HepG2 (cell line): ENCODE results near the gene DGAT2. TPM values are rescaled to one million over a fixed set of nuclear protein-coding genes. Genes with fewer than 3 reads are reported as not detected.

ENCODE experiments used
- HMG20A ChIP-seq: IDR thresholded peaks from 2 replicates; pipeline ENCODE4 v1.6.1; 2016; ENCODE audit warnings: borderline replicate concordance
- IRX3 ChIP-seq: sonication (generic); formaldehyde crosslinking; IDR thresholded peaks from 2 replicates; pipeline ENCODE4 v1.8.1; 2023; ENCODE audit warnings: mild to moderate bottlenecking, low read depth, missing genetic modification reagents, borderline replicate concordance
- MED1 ChIP-seq: sonication (generic); formaldehyde crosslinking; IDR thresholded peaks from 2 replicates; pipeline ENCODE4 v1.4.0; 2020; ENCODE audit warnings: missing genetic modification reagents
- MXD4 ChIP-seq: IDR thresholded peaks from 2 replicates; pipeline ENCODE4 v1.6.1; 2016; ENCODE audit warnings: mild to moderate bottlenecking, missing biosample characterization, missing genetic modification reagents
- PAF1 ChIP-seq: IDR thresholded peaks from 2 replicates; pipeline ENCODE4 v1.6.1; 2016; ENCODE audit warnings: missing genetic modification reagents, missing compliant biosample characterization
- POLR2AphosphoS2 ChIP-seq: IDR thresholded peaks from 2 replicates; pipeline ENCODE4 v1.6.1; 2011; ENCODE audit warnings: low read depth, low read length, improper control_type of control experiment
- REPIN1 ChIP-seq: sonication (generic); formaldehyde crosslinking; IDR thresholded peaks from 2 replicates; pipeline ENCODE4 v1.8.0; 2022; ENCODE audit warnings: missing genetic modification reagents, low read depth, mild to moderate bottlenecking, borderline replicate concordance
- SP4 ChIP-seq: sonication (generic); formaldehyde crosslinking; IDR thresholded peaks from 2 replicates; pipeline ENCODE4 v1.8.1; 2023; ENCODE audit warnings: mild to moderate bottlenecking, missing genetic modification reagents
- SRY ChIP-seq: sonication (generic); formaldehyde crosslinking; IDR thresholded peaks from 2 replicates; pipeline ENCODE4 v1.8.0; 2022; ENCODE audit warnings: mild to moderate bottlenecking, missing genetic modification reagents
- YEATS4 ChIP-seq: sonication (generic); formaldehyde crosslinking; IDR thresholded peaks from 2 replicates; pipeline ENCODE4 v1.4.0; 2020; ENCODE audit warnings: missing genetic modification reagents, borderline replicate concordance
- ZFP41 ChIP-seq: sonication (generic); formaldehyde crosslinking; IDR thresholded peaks from 2 replicates; pipeline ENCODE4 v1.4.0; 2020; ENCODE audit warnings: mild to moderate bottlenecking, missing genetic modification reagents, borderline replicate concordance
- ZFP62 ChIP-seq: sonication (generic); formaldehyde crosslinking; IDR thresholded peaks from 2 replicates; pipeline ENCODE4 v1.4.0; 2020; ENCODE audit warnings: missing genetic modification reagents
- ZMYM2 ChIP-seq: sonication (generic); formaldehyde crosslinking; IDR thresholded peaks from 2 replicates; pipeline ENCODE4 v1.8.0; 2022; ENCODE audit warnings: mild to moderate bottlenecking, missing genetic modification reagents
- ZNF605 ChIP-seq: sonication (generic); formaldehyde crosslinking; IDR thresholded peaks from 2 replicates; pipeline ENCODE4 v1.8.0; 2022; ENCODE audit warnings: mild to moderate bottlenecking, missing genetic modification reagents
- ZNF749 ChIP-seq: sonication (generic); formaldehyde crosslinking; IDR thresholded peaks from 2 replicates; pipeline ENCODE4 v1.8.0; 2022; ENCODE audit warnings: mild to moderate bottlenecking, missing genetic modification reagents, moderate library complexity, borderline replicate concordance
- polyA plus RNA-seq, 8 experiments: library from polyadenylated mRNA; depleted of rRNA in 3 of 8; stranded (reverse) in 7 of 8; unstranded in 1 of 8; fragments of >200 nt; fragmentation: Illumina TruSeq in 4 of 8; extraction: Trizol in 4 of 8; gene quantifications; 2 replicates each; pipeline versions ENCODE4 v1.2.1 to v1.2.3, GENCODE V29; 2011 to 2016; ENCODE audit warnings: low read depth in 4 of 8, missing spikeins in 1 of 8, mixed read lengths in 1 of 8; ENCODE audit not compliant: insufficient read depth in 1 of 8
- total RNA-seq, 5 experiments: library from RNA; depleted of rRNA; stranded (reverse); fragments of >200 nt; fragmentation: Illumina TruSeq; extraction: Trizol; gene quantifications; 2 replicates each; pipeline ENCODE4 v1.2.3, GENCODE V29; 2016; ENCODE audit warnings: low read depth in 1 of 5
- TF ChIP-seq, protein P1 (sequence below): sonication (generic); formaldehyde crosslinking; IDR thresholded peaks from 2 replicates; pipeline ENCODE4 v1.4.0; 2020; ENCODE audit warnings: missing genetic modification reagents
- TF ChIP-seq, protein P2 (sequence below): IDR thresholded peaks from 2 replicates; pipeline ENCODE4 v1.6.1; 2016; ENCODE audit warnings: missing compliant biosample characterization, missing genetic modification reagents, borderline replicate concordance
- TF ChIP-seq, protein P3 (sequence below): IDR thresholded peaks from 2 replicates; pipeline ENCODE4 v1.6.1; 2016; ENCODE audit warnings: low read depth, borderline replicate concordance
- TF ChIP-seq, protein P4 (sequence below): sonication (generic); formaldehyde crosslinking; IDR thresholded peaks from 2 replicates; pipeline ENCODE4 v1.5.0; 2020; ENCODE audit warnings: mild to moderate bottlenecking, missing genetic modification reagents
- TF ChIP-seq, protein P5 (sequence below): IDR thresholded peaks from 2 replicates; pipeline ENCODE4 v1.6.1; 2016; ENCODE audit warnings: low read depth

The DGAT2 gene
- total and polyA plus RNA-seq, 2 of the 13 experiments (the other 11 are each of a cell fraction or from before 2014, with no cell fraction given) = 39.0 to 65.6 TPM

DNA sequence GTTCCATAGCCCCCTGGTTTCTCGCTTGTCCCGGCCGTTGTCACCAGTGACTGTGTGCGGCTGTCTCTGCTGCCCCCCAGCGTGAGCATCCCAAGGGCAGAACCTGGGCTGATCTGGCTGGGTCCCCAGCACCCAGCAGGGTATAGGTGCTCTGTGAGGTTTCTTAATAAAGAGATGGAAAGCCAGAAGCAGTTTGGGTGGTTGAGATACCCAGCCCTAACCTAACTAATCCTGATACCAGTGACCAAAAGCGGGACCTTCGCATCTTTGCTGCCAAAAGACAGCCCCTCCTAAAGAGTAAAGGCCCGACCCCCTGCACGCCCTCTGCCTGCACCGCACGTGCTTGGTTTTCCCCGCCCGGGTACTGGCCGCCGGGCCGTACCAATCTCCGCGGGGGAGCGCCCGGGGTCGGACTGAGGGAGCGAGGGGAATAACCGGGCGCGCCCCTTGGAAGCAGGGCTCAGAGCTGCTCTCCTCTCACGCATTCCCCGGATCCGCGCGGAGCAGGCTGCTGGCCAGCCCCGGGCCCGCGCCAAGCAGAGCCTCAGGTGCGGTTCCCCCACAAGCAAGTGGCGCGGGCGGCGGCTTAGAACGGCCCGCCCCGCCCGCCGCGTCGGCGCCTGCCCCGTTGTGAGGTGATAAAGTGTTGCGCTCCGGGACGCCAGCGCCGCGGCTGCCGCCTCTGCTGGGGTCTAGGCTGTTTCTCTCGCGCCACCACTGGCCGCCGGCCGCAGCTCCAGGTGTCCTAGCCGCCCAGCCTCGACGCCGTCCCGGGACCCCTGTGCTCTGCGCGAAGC, at the start of gene DGAT2 (continued):
- TF ChIP-seq ZNF749 (CRISPR knock-in tag) (no peak; the same call in 1 of the 2 replicates), ZFP41 (CRISPR knock-in tag) (0 out of 2 replicates have a peak, but pooled peaks have one; percentile 65), ZNF605 (CRISPR knock-in tag) (peak; percentile 58; the same call in 1 of the 2 replicates), PAF1 (CRISPR knock-in tag) (no peak), ZFP62 (CRISPR knock-in tag) (no peak), SRY (CRISPR knock-in tag) (peak; percentile 68; the same call in 1 of the 2 replicates), ZMYM2 (CRISPR knock-in tag) (no peak; the same call in 1 of the 2 replicates), REPIN1 (CRISPR knock-in tag) (peak; percentile 92), MXD4 (CRISPR knock-in tag) (0 out of 2 replicates have a peak, but pooled peaks have one; percentile 83), SP4 (CRISPR knock-in tag) (peak; percentile 76; the same call in 1 of the 2 replicates), YEATS4 (CRISPR knock-in tag) (peak; percentile 86), IRX3 (CRISPR knock-in tag) (peak; percentile 96; the same call in 1 of the 2 replicates), MED1 (CRISPR knock-in tag) (peak; percentile 43; the same call in 1 of the 2 replicates), HMG20A (CRISPR knock-in tag) (0 out of 2 replicates have a peak, but pooled peaks have one; percentile 22), POLR2AphosphoS2 (no peak)
- TF ChIP-seq, protein P1, sequence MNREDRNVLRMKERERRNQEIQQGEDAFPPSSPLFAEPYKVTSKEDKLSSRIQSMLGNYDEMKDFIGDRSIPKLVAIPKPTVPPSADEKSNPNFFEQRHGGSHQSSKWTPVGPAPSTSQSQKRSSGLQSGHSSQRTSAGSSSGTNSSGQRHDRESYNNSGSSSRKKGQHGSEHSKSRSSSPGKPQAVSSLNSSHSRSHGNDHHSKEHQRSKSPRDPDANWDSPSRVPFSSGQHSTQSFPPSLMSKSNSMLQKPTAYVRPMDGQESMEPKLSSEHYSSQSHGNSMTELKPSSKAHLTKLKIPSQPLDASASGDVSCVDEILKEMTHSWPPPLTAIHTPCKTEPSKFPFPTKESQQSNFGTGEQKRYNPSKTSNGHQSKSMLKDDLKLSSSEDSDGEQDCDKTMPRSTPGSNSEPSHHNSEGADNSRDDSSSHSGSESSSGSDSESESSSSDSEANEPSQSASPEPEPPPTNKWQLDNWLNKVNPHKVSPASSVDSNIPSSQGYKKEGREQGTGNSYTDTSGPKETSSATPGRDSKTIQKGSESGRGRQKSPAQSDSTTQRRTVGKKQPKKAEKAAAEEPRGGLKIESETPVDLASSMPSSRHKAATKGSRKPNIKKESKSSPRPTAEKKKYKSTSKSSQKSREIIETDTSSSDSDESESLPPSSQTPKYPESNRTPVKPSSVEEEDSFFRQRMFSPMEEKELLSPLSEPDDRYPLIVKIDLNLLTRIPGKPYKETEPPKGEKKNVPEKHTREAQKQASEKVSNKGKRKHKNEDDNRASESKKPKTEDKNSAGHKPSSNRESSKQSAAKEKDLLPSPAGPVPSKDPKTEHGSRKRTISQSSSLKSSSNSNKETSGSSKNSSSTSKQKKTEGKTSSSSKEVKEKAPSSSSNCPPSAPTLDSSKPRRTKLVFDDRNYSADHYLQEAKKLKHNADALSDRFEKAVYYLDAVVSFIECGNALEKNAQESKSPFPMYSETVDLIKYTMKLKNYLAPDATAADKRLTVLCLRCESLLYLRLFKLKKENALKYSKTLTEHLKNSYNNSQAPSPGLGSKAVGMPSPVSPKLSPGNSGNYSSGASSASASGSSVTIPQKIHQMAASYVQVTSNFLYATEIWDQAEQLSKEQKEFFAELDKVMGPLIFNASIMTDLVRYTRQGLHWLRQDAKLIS = 0 out of 2 replicates have a peak, but pooled peaks have one; percentile 36
- TF ChIP-seq, protein P2, sequence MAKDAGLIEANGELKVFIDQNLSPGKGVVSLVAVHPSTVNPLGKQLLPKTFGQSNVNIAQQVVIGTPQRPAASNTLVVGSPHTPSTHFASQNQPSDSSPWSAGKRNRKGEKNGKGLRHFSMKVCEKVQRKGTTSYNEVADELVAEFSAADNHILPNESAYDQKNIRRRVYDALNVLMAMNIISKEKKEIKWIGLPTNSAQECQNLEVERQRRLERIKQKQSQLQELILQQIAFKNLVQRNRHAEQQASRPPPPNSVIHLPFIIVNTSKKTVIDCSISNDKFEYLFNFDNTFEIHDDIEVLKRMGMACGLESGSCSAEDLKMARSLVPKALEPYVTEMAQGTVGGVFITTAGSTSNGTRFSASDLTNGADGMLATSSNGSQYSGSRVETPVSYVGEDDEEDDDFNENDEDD (CRISPR knock-in tag) = peak; percentile 95; the same call in 1 of the 2 replicates
- TF ChIP-seq, protein P3, sequence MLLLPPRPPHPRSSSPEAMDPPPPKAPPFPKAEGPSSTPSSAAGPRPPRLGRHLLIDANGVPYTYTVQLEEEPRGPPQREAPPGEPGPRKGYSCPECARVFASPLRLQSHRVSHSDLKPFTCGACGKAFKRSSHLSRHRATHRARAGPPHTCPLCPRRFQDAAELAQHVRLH (CRISPR knock-in tag) = peak; percentile 84; the same call in 1 of the 2 replicates
- TF ChIP-seq, protein P4, sequence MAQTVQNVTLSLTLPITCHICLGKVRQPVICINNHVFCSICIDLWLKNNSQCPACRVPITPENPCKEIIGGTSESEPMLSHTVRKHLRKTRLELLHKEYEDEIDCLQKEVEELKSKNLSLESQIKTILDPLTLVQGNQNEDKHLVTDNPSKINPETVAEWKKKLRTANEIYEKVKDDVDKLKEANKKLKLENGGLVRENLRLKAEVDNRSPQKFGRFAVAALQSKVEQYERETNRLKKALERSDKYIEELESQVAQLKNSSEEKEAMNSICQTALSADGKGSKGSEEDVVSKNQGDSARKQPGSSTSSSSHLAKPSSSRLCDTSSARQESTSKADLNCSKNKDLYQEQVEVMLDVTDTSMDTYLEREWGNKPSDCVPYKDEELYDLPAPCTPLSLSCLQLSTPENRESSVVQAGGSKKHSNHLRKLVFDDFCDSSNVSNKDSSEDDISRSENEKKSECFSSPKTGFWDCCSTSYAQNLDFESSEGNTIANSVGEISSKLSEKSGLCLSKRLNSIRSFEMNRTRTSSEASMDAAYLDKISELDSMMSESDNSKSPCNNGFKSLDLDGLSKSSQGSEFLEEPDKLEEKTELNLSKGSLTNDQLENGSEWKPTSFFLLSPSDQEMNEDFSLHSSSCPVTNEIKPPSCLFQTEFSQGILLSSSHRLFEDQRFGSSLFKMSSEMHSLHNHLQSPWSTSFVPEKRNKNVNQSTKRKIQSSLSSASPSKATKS (CRISPR knock-in tag) = peak; percentile 65; the same call in 1 of the 2 replicates
- TF ChIP-seq, protein P5, sequence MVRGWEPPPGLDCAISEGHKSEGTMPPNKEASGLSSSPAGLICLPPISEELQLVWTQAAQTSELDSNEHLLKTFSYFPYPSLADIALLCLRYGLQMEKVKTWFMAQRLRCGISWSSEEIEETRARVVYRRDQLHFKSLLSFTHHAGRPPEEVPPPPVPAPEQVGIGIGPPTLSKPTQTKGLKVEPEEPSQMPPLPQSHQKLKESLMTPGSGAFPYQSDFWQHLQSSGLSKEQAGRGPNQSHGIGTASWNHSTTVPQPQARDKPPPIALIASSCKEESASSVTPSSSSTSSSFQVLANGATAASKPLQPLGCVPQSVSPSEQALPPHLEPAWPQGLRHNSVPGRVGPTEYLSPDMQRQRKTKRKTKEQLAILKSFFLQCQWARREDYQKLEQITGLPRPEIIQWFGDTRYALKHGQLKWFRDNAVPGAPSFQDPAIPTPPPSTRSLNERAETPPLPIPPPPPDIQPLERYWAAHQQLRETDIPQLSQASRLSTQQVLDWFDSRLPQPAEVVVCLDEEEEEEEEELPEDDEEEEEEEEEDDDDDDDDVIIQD (CRISPR knock-in tag) = no peak
